GM06990 (cell line): ENCODE results near the gene SCN1B.

Source experiments
- DNase-seq: peaks from one replicate; pipeline ENCODE4 v3.0.0-alpha.2; 2011; ENCODE audit not compliant: insufficient read length; ENCODE audit errors: extremely low read depth
- H3K27me3 ChIP-seq: replicated peaks from 2 replicates; pipeline ENCODE4 v1.6.0; 2011; ENCODE audit warnings: low read length; ENCODE audit not compliant: control insufficient read depth, insufficient read depth
- H3K36me3 ChIP-seq: 2 replicates; pipeline ENCODE4 v1.5.1; 2011; ENCODE audit warnings: low read length; ENCODE audit not compliant: control insufficient read depth, insufficient read depth
- H3K4me3 ChIP-seq: replicated peaks from 2 replicates; pipeline ENCODE4 v1.5.1; 2011; ENCODE audit warnings: low read depth, mild to moderate bottlenecking, control low read depth, low read length
- TF ChIP-seq, protein P1 (sequence below): IDR thresholded peaks from 2 replicates; pipeline ENCODE4 v1.5.1; 2011; ENCODE audit warnings: low read length, control low read depth, mild to moderate bottlenecking, inconsistent platforms; ENCODE audit not compliant: insufficient read depth, poor library complexity, severe bottlenecking

Gene SCN1B

DNA sequence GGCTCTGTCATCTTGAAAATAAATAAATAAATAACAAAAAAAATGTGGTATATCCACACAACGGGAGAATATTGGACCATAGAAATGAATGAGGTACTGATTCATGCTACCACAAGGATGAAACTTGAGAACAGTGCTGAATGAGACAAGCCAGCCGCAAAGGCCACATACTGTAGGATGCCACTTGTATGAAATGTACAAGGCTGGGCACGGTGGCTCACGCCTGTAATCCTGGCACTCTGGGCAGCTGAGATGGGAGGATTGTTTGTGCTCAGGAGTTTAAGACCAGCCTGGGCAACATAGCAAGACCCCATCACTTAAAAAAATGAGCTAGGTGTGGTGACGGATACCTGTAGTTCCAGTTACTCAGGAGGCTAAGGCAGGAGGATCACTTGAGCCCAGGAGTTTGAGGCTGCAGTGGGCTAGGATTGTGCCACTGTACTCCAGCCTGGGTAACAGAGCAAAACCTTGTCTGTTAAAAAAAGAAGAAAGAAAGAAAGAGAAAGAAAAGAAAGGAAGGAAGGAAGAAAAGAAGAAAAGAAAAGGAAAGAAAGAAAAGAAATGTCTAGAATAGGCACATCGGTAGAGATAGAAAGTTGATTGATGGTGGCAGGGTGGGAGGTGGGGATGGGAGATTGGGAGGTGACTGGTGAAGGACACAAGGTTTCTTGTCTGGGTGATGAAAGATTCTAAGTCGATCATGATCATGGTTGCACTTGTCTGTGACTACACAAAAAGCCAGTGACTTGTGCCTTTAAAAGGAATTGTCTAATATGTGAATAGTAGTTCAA lies 31.5 kb downstream of the SCN1B start:
- no peak for DNase-seq
- H3K4me3 ChIP-seq = no peak overlapping the region
- TF ChIP-seq, protein P1, sequence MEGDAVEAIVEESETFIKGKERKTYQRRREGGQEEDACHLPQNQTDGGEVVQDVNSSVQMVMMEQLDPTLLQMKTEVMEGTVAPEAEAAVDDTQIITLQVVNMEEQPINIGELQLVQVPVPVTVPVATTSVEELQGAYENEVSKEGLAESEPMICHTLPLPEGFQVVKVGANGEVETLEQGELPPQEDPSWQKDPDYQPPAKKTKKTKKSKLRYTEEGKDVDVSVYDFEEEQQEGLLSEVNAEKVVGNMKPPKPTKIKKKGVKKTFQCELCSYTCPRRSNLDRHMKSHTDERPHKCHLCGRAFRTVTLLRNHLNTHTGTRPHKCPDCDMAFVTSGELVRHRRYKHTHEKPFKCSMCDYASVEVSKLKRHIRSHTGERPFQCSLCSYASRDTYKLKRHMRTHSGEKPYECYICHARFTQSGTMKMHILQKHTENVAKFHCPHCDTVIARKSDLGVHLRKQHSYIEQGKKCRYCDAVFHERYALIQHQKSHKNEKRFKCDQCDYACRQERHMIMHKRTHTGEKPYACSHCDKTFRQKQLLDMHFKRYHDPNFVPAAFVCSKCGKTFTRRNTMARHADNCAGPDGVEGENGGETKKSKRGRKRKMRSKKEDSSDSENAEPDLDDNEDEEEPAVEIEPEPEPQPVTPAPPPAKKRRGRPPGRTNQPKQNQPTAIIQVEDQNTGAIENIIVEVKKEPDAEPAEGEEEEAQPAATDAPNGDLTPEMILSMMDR = no peak
- H3K36me3 ChIP-seq = no peaks in the 10 kb centered on the region
- H3K27me3 ChIP-seq = no peaks in the 10 kb centered on the region

GRCh38 chr19:35062942-35063341 lies 32.7 kb downstream of the SCN1B start:
- Histone ChIP-seq H3K36me3 (no peaks in the 10 kb centered on the region), H3K4me3 (no peak overlapping the region), H3K27me3 (no peaks in the 10 kb centered on the region)
- TF ChIP-seq, protein P1 = no peak
- DNase-seq = no peak

GRCh38 chr19:35063940-35064818 lies 33.9 kb downstream of the SCN1B start:
- no peaks in the 10 kb centered on the region for H3K27me3 ChIP-seq
- no peak for DNase-seq
- H3K4me3 ChIP-seq = no peak overlapping the region
- TF ChIP-seq, protein P1 = no peak
- H3K36me3 ChIP-seq = no peaks in the 10 kb centered on the region

- Histone ChIP-seq H3K4me3 (no peak overlapping the region), H3K27me3 (no peaks in the 10 kb centered on the region), H3K36me3 (no peaks in the 10 kb centered on the region)
- TF ChIP-seq, protein P1 = no peak
- DNase-seq = no peak
These were observed 35.3 kb downstream of the SCN1B start for GRCh38 chr19:35065574-35065973.

GRCh38 chr19:35066121-35066520 lies 35.9 kb downstream of the SCN1B start:
- H3K4me3 ChIP-seq = no peak overlapping the region
- DNase-seq = no peak
- no peaks in the 10 kb centered on the region for H3K36me3 ChIP-seq
- H3K27me3 ChIP-seq = no peaks in the 10 kb centered on the region
- TF ChIP-seq, protein P1 = no peak
